Psoas muscle (tissue), 8 donors: Measurements from ENCODE around the gene MAN1A2. TPM values are rescaled to one million over a fixed set of nuclear protein-coding genes. Genes with fewer than 3 reads are reported as not detected.

Experiments
- ATAC-seq, 4 donors: fragments of 200-7000 bp; cut with Tn5 transposase; one replicate each; pipeline ENCODE4 v1.9.1; 2020; ENCODE audit warnings: moderate library complexity in 3 of 4, mild to moderate bottlenecking in 2 of 4
- DNase-seq, 2 donors: peaks; one replicate each; pipeline ENCODE4 v3.0.0-alpha.2; 2020
- H3K27ac ChIP-seq: fragments of 200-600 bp; one replicate; pipeline ENCODE4 v1.8.0; 2022
- H3K27me3 ChIP-seq, 3 donors: fragments of 200-600 bp in 1 of 3; one replicate each; pipeline versions ENCODE4 v1.6.1 to v1.8.0; 2013 to 2022; ENCODE audit warnings: low read length in 2 of 3, mild to moderate bottlenecking in 2 of 3, moderate library complexity in 1 of 3; ENCODE audit not compliant: insufficient read depth in 3 of 3
- H3K36me3 ChIP-seq, 2 donors: fragments of 200-600 bp in 1 of 2; one replicate each; pipeline versions ENCODE4 v1.6.1 to v1.8.0; 2013 to 2022; ENCODE audit warnings: low read depth in 1 of 2, mild to moderate bottlenecking in 1 of 2, moderate library complexity in 1 of 2; ENCODE audit not compliant: insufficient read depth in 1 of 2
- H3K4me1 ChIP-seq: fragments of 200-600 bp; one replicate; pipeline ENCODE4 v1.8.0; 2022
- H3K4me3 ChIP-seq: fragments of 200-600 bp; one replicate; pipeline ENCODE4 v1.8.0; 2022; ENCODE audit warnings: mild to moderate bottlenecking
- H3K9me3 ChIP-seq: fragments of 200-600 bp; one replicate; pipeline ENCODE4 v1.8.0; 2022
- WGBS, 3 donors: extraction: QIAGEN DNeasy Blood & Tissue Kit; methylation state at CpG; one replicate each; pipeline versions ENCODE4 v1.1.6 to v1.1.7; 2013; 5-methylcytosine and 5-hydroxymethylcytosine counted together
- intact Hi-C, 2 donors: fragments of 100-400 bp; cut with DNase I; formaldehyde crosslinking; loops; one replicate each; pipeline versions ENCODE4 v1.11.0 to v1.14.2; 2022
- polyA plus RNA-seq, 3 donors: library from polyadenylated mRNA; stranded (reverse); fragments of 200-250 nt; gene quantifications; one replicate each; pipeline ENCODE4 v1.2.3, GENCODE V29; 2013
- total RNA-seq, 4 donors: library from RNA; stranded (reverse); fragmentation: NEBNext Ultra II Directional in 2 of 4; extraction: Animal tissue kit (Norgen Biotek cat#: 25700) in 2 of 4; gene quantifications; one replicate each; pipeline versions ENCODE4 v1.2.1 to v1.2.4, GENCODE V29; 2021 to 2023
- TF ChIP-seq, protein P1 (sequence below): fragments of 200-600 bp; IDR thresholded peaks from one replicate; pipeline ENCODE4 v1.8.0; 2022; ENCODE audit warnings: antibody characterized with exemption
- donor health status: healthy with polysubstance abuse.
- donor health status: DM: no; HTN: no; CAD: no; lungs with moderate emphysema.
- donor health status: Bipolar disorder and iron deficiency.
- donor health status: healthy.
- donor health status: DM: yes; HTN: yes; CAD: no.
- donor health status: DM: no; HTN: no; CAD: no.
- donor health status: DM: no; HTN: no; CAD: no.
- donor health status: DM: yes; HTN: yes; CAD: no.

The MAN1A2 gene
- total and polyA plus RNA-seq, 7 donors = 4.0 to 35.0 (median 19.8) TPM

DNA sequence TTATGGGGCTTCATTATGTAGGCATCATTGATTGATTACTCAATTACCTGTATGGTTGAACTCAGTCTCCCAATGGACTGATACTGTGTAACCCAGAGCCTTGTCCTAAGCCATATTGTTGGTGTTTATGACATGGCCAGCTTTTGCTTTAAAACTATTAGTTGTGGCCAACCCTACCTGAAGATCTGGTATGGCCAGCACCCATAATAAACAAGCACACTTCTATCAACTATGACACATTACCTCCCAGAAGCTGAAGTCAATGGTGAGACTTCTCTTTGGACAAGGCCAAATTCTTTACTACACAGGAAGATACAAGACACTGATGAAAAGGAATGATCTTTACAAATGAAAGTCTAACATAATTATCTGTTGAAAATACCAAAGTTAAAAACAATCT lies 28.8 kb downstream of the MAN1A2 start:
- intact Hi-C loops = no loop called here
- Histone ChIP-seq H3K27ac (no peak overlapping the region), H3K4me3 (no peak overlapping the region), H3K9me3 (no peaks in the 10 kb centered on the region), H3K36me3 (no peaks in the 10 kb centered on the region), H3K27me3 (no peaks in the 10 kb centered on the region), H3K4me1 (peaks cover 31% of the 10 kb centered on the region)
- ATAC-seq (no peak), DNase-seq (no peak)
- TF ChIP-seq, protein P1, sequence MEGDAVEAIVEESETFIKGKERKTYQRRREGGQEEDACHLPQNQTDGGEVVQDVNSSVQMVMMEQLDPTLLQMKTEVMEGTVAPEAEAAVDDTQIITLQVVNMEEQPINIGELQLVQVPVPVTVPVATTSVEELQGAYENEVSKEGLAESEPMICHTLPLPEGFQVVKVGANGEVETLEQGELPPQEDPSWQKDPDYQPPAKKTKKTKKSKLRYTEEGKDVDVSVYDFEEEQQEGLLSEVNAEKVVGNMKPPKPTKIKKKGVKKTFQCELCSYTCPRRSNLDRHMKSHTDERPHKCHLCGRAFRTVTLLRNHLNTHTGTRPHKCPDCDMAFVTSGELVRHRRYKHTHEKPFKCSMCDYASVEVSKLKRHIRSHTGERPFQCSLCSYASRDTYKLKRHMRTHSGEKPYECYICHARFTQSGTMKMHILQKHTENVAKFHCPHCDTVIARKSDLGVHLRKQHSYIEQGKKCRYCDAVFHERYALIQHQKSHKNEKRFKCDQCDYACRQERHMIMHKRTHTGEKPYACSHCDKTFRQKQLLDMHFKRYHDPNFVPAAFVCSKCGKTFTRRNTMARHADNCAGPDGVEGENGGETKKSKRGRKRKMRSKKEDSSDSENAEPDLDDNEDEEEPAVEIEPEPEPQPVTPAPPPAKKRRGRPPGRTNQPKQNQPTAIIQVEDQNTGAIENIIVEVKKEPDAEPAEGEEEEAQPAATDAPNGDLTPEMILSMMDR = no peak

- Histone ChIP-seq H3K36me3 (no peaks in the 10 kb centered on the region), H3K27ac (no peak overlapping the region), H3K27me3 (no peaks in the 10 kb centered on the region), H3K9me3 (no peaks in the 10 kb centered on the region), H3K4me3 (no peak overlapping the region), H3K4me1 (peaks cover 26% of the 10 kb centered on the region)
- DNase-seq (no peak), ATAC-seq (no peak)
- TF ChIP-seq, protein P1 = no peak
- intact Hi-C loops = no loop called here
Observed at GRCh38 chr1:117396636-117397035, 29.4 kb downstream of the MAN1A2 start.

- intact Hi-C loops = no loop called here
- peaks cover 10% of the 10 kb centered on the region for H3K4me1 ChIP-seq
- H3K27me3 ChIP-seq = no peaks in the 10 kb centered on the region
- H3K4me3 ChIP-seq = no peak overlapping the region
- TF ChIP-seq, protein P1 = no peak
- H3K36me3 ChIP-seq = peaks cover 0 to 10% of the 10 kb centered on the region in 2 donors
- no peak for DNase-seq
- peaks cover 7% of the 10 kb centered on the region for H3K9me3 ChIP-seq
- H3K27ac ChIP-seq = no peak overlapping the region
- 78 to 83% (median 81%) methylated on average over 6 of the region's 6 CpGs for WGBS, 3 donors
- ATAC-seq = no peak
Observed at GRCh38 chr1:117398957-117399356, 31.7 kb downstream of the MAN1A2 start.

- no peaks in the 10 kb centered on the region for H3K27me3 ChIP-seq
- peaks cover 7% of the 10 kb centered on the region for H3K9me3 ChIP-seq
- ATAC-seq (no peak), DNase-seq (no peak)
- H3K4me1 ChIP-seq = peaks cover under 1% of the 10 kb centered on the region
- H3K4me3 ChIP-seq = no peak overlapping the region
- TF ChIP-seq, protein P1 = no peak
- intact Hi-C loops = no loop called here
- peaks cover 0 to 21% of the 10 kb centered on the region in 2 donors for H3K36me3 ChIP-seq
- H3K27ac ChIP-seq = no peak overlapping the region
Observed at GRCh38 chr1:117401761-117402160, 34.5 kb downstream of the MAN1A2 start.

DNA sequence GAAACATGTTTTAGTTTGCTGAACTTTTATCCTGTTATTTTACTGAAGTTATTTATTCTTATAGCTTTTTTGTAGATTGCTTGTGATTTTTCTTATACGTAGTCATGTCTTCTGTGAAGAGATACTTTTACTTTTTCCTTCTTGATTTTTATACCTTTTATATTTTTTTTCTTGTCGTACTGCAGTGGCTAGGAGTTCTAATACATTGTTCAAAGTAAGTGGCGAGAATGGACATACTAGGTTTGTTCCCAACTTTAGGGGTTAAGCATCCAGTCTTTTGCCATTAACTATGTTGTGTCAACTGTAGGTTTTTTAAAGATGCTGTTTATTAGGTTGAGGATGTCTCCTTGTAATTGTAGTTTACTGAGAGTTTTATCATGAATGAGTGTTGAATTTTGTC lies 36.3 kb downstream of the MAN1A2 start:
- Histone ChIP-seq H3K36me3 (peaks cover 0 to 24% of the 10 kb centered on the region in 2 donors), H3K27ac (no peak overlapping the region)

More for the DNA sequence above, 36.3 kb downstream of the MAN1A2 start:
- H3K4me3 ChIP-seq = no peak overlapping the region
- peaks cover 7% of the 10 kb centered on the region for H3K9me3 ChIP-seq
- no peaks in the 10 kb centered on the region for H3K27me3 ChIP-seq
- no peak for DNase-seq
- no peak for ATAC-seq
- intact Hi-C loops = no loop called here
- no peaks in the 10 kb centered on the region for H3K4me1 ChIP-seq
- 95 to 99% (median 98%) methylated on average over 3 of the region's 3 CpGs for WGBS, 3 donors
- TF ChIP-seq, protein P1 = no peak
